ENCODE measurements around the gene KCNMA1.

GRCh38 chr10:77448226-77448625 lies 189.4 kb downstream of the KCNMA1 start:
- TF ChIP-seq POLR2AphosphoS5 (IDR thresholded peaks at IDR 0.05) (no peak), CTCF (IDR thresholded peaks at IDR 0.05) (no peak)
